Glutamatergic neuron (in vitro differentiated cells): ENCODE results near the gene GPBP1. TPM values are rescaled to one million over a fixed set of nuclear protein-coding genes. Genes with fewer than 3 reads are reported as not detected.
"Not testable (repeated sequence)": the region's sequence is repeated elsewhere in the genome, so short reads cannot be mapped to it uniquely, and the experiment has no call there.

Source experiments
- DNase-seq: peaks from one replicate; pipeline ENCODE4 v3.0.0; 2022
- H3K27ac Mint-ChIP-seq: one replicate; pipeline ENCODE4 v1.8.0; 2020; ENCODE audit warnings: mild to moderate bottlenecking, mixed read lengths, inconsistent platforms; ENCODE audit not compliant: unreplicated experiment
- H3K27me3 Mint-ChIP-seq: one replicate; pipeline ENCODE4 v1.8.0; 2020; ENCODE audit warnings: mild to moderate bottlenecking, moderate library complexity, mixed read lengths, inconsistent platforms; ENCODE audit not compliant: unreplicated experiment
- H3K36me3 Mint-ChIP-seq: one replicate; pipeline ENCODE4 v1.8.0; 2020; ENCODE audit warnings: mild to moderate bottlenecking, mixed read lengths, inconsistent platforms; ENCODE audit not compliant: unreplicated experiment
- H3K4me1 Mint-ChIP-seq: one replicate; pipeline ENCODE4 v1.8.0; 2020; ENCODE audit warnings: mild to moderate bottlenecking, low read depth, mixed read lengths, inconsistent platforms; ENCODE audit not compliant: unreplicated experiment
- H3K4me3 Mint-ChIP-seq: one replicate; pipeline ENCODE4 v1.8.0; 2020; ENCODE audit warnings: mild to moderate bottlenecking, mixed read lengths, inconsistent platforms; ENCODE audit not compliant: unreplicated experiment
- H3K9me3 Mint-ChIP-seq: one replicate; pipeline ENCODE4 v1.8.0; 2020; ENCODE audit warnings: mild to moderate bottlenecking, moderate library complexity, mixed read lengths, inconsistent platforms; ENCODE audit not compliant: unreplicated experiment
- total RNA-seq: library from RNA; stranded (reverse); fragmentation: NEBNext Ultra II Directional; extraction: Animal tissue kit (Norgen Biotek cat#: 25700); gene quantifications from one replicate; pipeline ENCODE4 v1.2.1, GENCODE V29; 2021; ENCODE audit not compliant: unreplicated experiment
- TF ChIP-seq, protein P1 (sequence below): fragments of 200-600 bp; sonication (generic); IDR thresholded peaks from one replicate; pipeline ENCODE4 v1.5.0; 2021; ENCODE audit not compliant: partially characterized antibody, unreplicated experiment

Gene GPBP1
- total RNA-seq, 1 donor from 2014 or later, result 81.3 TPM

DNA sequence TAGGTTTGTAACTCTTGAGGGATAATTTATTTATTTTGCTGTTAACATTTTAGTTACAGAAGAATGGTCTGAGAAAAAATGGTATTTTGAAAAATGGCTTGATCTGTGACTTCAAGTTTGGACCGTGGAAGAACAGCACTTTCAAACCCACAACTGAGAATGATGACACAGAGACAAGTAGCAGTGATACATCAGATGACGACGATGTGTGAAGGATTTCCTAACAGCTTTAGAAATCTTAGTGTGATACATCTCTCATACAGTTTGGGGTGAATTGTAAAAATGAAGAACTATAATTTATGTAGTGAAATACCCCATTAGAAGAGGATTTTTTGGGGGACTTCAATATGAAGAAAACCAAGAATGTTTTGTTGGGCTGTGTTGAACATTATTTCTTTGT, 88.7 kb downstream of the GPBP1 start:
- H3K4me3 Mint-ChIP-seq, result no peak overlapping the region
- no peaks in the 10 kb centered on the region for H3K4me1 Mint-ChIP-seq
- TF ChIP-seq, protein P1, sequence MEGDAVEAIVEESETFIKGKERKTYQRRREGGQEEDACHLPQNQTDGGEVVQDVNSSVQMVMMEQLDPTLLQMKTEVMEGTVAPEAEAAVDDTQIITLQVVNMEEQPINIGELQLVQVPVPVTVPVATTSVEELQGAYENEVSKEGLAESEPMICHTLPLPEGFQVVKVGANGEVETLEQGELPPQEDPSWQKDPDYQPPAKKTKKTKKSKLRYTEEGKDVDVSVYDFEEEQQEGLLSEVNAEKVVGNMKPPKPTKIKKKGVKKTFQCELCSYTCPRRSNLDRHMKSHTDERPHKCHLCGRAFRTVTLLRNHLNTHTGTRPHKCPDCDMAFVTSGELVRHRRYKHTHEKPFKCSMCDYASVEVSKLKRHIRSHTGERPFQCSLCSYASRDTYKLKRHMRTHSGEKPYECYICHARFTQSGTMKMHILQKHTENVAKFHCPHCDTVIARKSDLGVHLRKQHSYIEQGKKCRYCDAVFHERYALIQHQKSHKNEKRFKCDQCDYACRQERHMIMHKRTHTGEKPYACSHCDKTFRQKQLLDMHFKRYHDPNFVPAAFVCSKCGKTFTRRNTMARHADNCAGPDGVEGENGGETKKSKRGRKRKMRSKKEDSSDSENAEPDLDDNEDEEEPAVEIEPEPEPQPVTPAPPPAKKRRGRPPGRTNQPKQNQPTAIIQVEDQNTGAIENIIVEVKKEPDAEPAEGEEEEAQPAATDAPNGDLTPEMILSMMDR, result no peak
- H3K27me3 Mint-ChIP-seq, result no peaks in the 10 kb centered on the region
- no peaks in the 10 kb centered on the region for H3K36me3 Mint-ChIP-seq
- DNase-seq, result no peak
- H3K9me3 Mint-ChIP-seq, result no peaks in the 10 kb centered on the region
- H3K27ac Mint-ChIP-seq, result no peak overlapping the region

DNA sequence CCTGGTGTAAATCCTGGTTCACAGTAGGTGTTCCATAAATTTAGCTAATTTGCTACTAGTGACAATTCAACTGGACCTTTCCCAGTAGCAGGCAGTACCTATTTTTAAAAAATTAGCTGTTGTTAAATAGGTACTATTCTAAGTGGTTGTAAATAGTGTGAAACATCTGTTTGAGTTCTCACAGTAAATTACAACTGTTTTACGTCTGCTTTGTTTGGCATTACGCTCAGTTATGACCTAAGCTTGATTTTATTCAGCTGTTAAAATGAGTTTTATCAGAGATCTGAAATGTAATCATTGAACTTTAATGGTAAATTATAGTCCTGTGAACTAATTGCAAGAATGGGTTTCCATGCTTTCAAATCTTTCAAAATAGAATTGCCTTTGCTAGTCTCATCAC, 93.9 kb downstream of the GPBP1 start:
- H3K4me3 Mint-ChIP-seq, result no peak overlapping the region
- H3K36me3 Mint-ChIP-seq, result no peaks in the 10 kb centered on the region
- no peak for DNase-seq
- no peak overlapping the region for H3K27ac Mint-ChIP-seq
- no peaks in the 10 kb centered on the region for H3K9me3 Mint-ChIP-seq
- no peaks in the 10 kb centered on the region for H3K27me3 Mint-ChIP-seq
- TF ChIP-seq, protein P1, result no peak
- H3K4me1 Mint-ChIP-seq, result no peaks in the 10 kb centered on the region

DNA sequence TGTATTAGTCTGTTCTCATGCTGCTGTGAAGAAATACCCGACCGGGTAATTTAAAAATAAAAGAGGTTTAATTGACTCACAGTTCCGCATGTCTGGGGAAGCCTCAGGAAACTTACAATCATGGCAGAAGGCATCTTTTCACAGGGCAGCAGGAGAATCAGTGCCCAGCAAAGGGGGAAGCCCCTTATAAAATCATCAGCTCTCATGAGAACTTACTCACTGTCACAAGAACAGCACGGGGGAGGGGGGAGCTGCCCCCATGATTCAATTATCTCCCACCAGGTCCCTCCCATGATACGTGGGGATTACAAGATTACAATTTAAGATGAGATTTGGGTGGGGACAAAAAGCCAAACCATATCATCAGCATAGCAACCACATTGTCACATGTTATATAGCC, 102.5 kb downstream of the GPBP1 start:
- no peaks in the 10 kb centered on the region for H3K9me3 Mint-ChIP-seq
- H3K4me3 Mint-ChIP-seq, result no peak overlapping the region
- no peak for DNase-seq
- no peak overlapping the region for H3K27ac Mint-ChIP-seq
- TF ChIP-seq, protein P1, result no peak
- H3K4me1 Mint-ChIP-seq, result no peaks in the 10 kb centered on the region
- H3K27me3 Mint-ChIP-seq, result no peaks in the 10 kb centered on the region
- no peaks in the 10 kb centered on the region for H3K36me3 Mint-ChIP-seq

DNA sequence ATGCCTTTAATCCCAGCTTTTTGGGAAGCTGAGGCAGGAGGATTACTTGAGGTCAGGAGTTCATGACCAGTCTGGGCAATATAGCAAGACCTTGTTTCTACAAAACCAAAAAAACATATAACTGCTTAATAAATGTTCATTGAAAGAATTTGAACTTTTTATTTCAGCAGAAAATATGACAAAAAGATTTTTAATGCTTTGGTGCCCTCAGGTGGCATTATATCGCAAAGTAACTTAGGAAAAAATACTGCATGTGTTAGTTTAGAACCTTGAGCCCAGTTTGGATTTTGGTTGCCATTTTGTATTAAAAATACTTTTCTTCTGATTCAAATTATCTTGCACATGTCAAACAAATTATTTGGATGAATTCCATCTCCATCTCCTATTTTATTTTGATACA, 103.2 kb downstream of the GPBP1 start:
- TF ChIP-seq, protein P1, result no peak
- Mint-ChIP-seq H3K36me3 (no peaks in the 10 kb centered on the region), H3K27ac (no peak overlapping the region), H3K27me3 (peaks cover 1% of the 10 kb centered on the region), H3K4me1 (no peaks in the 10 kb centered on the region), H3K9me3 (no peaks in the 10 kb centered on the region), H3K4me3 (no peak overlapping the region)
- DNase-seq, result no peak

DNA sequence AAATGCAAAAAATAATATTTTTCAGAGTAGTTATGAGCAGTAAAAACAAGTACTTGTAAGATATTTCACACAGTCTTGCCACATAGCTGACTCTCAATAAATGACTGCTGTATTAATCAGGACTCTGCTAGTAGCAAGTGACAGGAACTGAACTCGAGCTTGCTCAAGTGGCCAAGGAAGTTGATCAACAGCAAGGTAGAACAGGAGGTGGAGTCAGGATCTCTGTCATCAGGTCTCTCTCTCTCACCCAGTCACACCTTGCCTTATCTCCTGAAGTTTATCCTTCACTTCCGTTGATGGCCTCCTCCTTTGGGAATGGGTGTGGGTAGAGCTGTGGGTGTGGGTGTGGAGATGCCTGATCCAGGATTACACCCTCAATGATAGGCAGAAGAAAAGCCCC, 107.0 kb downstream of the GPBP1 start:
- no peak overlapping the region for H3K4me3 Mint-ChIP-seq
- H3K36me3 Mint-ChIP-seq, result peaks cover 11% of the 10 kb centered on the region
- TF ChIP-seq, protein P1, result no peak
- peaks cover 2% of the 10 kb centered on the region for H3K9me3 Mint-ChIP-seq
- no peaks in the 10 kb centered on the region for H3K4me1 Mint-ChIP-seq
- no peak for DNase-seq
- H3K27me3 Mint-ChIP-seq, result peaks cover 2% of the 10 kb centered on the region
- no peak overlapping the region for H3K27ac Mint-ChIP-seq

DNA sequence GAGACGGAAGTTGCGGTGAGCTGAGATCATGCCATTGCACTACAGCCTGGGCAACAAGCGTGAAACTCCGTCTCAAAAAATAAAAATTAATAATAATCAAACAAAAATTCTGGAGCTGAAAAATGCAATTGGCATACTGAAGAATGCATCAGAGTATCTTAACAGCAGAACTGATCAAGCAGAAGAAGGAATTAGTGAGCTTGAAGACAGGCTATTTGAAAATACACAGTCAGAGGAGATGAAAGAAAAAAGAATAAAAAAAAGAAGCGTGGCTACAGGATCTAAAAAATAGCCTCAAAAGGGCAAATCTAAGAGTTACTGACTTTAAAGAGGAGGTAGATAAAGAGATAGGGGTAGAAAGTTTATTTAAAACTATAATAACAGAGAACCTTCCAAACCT, 111.2 kb downstream of the GPBP1 start:
- not testable (repeated sequence) for H3K4me3 Mint-ChIP-seq

More for the DNA sequence above, 111.2 kb downstream of the GPBP1 start:
- H3K27ac Mint-ChIP-seq, H3K9me3 Mint-ChIP-seq, DNase-seq, H3K4me1 Mint-ChIP-seq, H3K27me3 Mint-ChIP-seq: not testable (repeated sequence)
- peaks cover 11% of the 10 kb centered on the region for H3K36me3 Mint-ChIP-seq
